Prostate gland (tissue), 2 donors: ENCODE data around the gene TMEM107.
A peak's percentile ranks its signal among the peaks of the same experiment; 100 is the strongest.

Source experiments
- POLR2A ChIP-seq: fragments of 450-650 bp; IDR thresholded peaks from one replicate; pipeline ENCODE4 v1.6.1; 2016; ENCODE audit warnings: antibody characterized with exemption, mild to moderate bottlenecking
- POLR2AphosphoS5 ChIP-seq: sonication (generic); formaldehyde crosslinking; IDR thresholded peaks from one replicate; pipeline ENCODE4 v1.6.1; 2017; ENCODE audit warnings: antibody characterized with exemption
- TF ChIP-seq, protein P1 (sequence below), 4 experiments: fragments of 200-600 bp in 2 of 4; fragments of 450-650 bp in 2 of 4; sonication (generic) in 2 of 4; IDR thresholded peaks; 1 replicate in 3 of 4; 2 replicates in 1 of 4; pipeline ENCODE4 v1.5.1; 2016 to 2019; ENCODE audit warnings: antibody characterized with exemption in 4 of 4, mild to moderate bottlenecking in 2 of 4, moderate library complexity in 2 of 4

DNA sequence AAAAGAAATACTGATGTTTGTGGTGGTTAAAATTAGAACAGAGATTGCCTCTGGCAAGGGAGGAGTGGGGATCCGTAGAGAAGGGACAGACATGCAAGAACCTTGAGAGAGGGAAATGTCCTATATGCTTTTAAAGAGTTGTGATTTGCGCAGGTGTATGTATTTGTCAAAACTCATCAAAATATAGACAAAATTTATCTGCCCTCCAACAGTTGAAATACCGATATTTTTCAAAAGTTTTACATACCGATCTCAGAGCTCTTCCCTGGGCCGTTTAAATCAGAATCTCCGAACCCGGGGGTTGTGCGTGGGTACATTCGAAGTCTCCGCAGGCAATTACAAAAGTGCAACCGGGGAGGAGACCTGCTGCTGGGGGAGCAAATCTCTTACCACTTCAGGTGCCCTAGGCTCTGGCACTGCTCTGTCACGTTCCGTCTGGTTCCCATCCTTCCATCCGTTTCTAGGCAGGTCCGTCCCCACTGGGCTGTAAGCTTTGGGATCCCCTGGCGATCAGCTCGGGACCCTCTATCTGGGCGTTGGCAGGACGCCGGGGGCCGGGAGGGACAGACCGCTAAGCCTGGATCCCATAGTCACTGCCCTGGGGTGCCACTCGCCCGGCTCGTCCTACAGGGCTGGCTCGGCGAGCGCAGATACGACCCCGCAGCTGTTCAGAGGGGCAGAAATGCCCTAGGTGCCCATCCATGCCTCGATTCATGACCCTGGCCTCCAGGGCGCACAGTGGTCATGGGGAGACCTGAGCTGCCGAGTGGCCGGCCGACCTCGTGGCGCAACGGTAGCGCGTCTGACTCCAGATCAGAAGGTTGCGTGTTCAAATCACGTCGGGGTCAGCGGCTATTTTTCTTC, 9.6 kb upstream of the TMEM107 start:
- TF ChIP-seq, protein P1, sequence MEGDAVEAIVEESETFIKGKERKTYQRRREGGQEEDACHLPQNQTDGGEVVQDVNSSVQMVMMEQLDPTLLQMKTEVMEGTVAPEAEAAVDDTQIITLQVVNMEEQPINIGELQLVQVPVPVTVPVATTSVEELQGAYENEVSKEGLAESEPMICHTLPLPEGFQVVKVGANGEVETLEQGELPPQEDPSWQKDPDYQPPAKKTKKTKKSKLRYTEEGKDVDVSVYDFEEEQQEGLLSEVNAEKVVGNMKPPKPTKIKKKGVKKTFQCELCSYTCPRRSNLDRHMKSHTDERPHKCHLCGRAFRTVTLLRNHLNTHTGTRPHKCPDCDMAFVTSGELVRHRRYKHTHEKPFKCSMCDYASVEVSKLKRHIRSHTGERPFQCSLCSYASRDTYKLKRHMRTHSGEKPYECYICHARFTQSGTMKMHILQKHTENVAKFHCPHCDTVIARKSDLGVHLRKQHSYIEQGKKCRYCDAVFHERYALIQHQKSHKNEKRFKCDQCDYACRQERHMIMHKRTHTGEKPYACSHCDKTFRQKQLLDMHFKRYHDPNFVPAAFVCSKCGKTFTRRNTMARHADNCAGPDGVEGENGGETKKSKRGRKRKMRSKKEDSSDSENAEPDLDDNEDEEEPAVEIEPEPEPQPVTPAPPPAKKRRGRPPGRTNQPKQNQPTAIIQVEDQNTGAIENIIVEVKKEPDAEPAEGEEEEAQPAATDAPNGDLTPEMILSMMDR (IDR thresholded peaks at IDR 0.05): no peak
- TF ChIP-seq POLR2A (peak; percentile 27), POLR2AphosphoS5 (peak; percentile 76)
